GM15510 (cell line): ENCODE data around the gene TRIM52.

Source experiments
- POLR2A ChIP-seq: IDR thresholded peaks from 3 replicates; pipeline ENCODE4 v1.6.1; 2011; ENCODE audit warnings: borderline replicate concordance; ENCODE audit not compliant: insufficient read length; ENCODE audit errors: extremely low read depth

TRIM52 gene

GRCh38 chr5:181255276-181255675, 5.7 kb downstream of the TRIM52 start:
- TF ChIP-seq POLR2A: no peak

GRCh38 chr5:181248277-181248676, 12.7 kb downstream of the TRIM52 start:
- TF ChIP-seq POLR2A: no peak

DNA sequence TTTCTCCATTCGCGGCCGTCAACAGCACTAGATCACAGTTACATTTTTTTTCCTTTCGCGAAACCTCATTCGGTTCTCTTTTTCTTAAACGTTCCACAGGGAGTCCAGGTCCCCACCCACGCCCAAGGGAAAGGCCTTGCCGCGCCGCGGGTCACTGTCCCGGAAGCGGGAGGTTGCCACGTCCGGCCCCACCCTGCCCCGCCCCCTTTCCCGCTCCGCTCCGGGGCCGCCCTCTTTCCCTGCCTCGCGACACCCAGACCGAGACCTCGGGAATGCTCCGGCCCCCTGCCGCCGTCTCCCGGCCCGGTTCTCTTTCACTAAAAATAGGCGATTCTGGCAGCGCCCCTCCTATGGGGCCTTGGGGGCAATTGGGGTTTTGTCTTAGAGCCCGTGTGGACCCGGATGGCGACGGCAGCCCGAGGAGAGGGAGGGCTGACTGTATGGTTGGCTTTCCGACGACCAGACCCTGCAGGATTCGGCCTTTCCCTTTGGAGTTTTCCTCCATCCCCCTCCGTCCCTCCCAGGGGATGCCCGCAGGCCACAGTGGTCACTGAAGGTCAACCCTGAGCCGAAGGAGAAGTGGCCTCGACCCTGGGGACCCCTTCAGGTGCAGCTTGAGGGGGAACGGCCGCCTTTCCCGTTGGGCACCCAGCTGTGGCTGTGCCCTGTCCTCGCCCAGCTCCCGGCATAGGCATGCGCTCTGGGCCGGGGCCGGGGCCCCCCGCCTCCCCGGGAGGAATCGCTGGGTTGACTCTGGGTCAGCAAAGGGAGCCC, 14.5 kb downstream of the TRIM52 start:
- peak; percentile 60 for TF ChIP-seq POLR2A

- no peak for TF ChIP-seq POLR2A
These were observed 15.3 kb downstream of the TRIM52 start for GRCh38 chr5:181245427-181246275.

GRCh38 chr5:181243564-181244343, 17.2 kb downstream of the TRIM52 start, which contains the start of gene RACK1:
Gene RACK1 (minus strand): TSS chr5:181243906. CDS start chr5:181243800, 106 bp downstream.
- TF ChIP-seq POLR2A: peak; percentile 96

DNA sequence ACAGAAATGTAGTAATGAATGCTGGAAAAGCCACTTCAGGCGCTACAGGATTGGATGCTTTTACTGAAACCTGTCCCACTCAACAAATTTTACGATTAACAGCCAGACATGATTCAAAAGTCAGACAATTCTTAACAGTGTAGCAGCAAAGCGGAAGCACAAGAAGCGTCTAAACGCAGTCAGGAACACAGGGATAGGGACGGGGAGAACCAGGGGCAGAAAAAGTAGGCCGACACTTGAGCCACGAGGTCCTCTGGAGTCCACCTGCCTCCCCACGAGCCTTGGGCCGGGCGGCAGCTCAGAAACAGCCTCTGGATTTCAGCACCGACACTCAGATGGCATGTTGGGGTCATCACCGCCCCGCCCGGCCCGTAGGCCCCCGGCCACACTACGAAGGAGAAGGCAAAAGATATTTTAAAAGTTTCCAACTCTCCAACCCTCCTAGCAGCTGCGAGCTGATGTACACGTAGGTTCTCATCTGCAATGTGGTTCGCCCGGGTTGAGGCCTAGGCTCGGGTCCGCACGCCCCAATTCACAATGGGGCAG, 17.9 kb downstream of the TRIM52 start:
- no peak for TF ChIP-seq POLR2A

DNA sequence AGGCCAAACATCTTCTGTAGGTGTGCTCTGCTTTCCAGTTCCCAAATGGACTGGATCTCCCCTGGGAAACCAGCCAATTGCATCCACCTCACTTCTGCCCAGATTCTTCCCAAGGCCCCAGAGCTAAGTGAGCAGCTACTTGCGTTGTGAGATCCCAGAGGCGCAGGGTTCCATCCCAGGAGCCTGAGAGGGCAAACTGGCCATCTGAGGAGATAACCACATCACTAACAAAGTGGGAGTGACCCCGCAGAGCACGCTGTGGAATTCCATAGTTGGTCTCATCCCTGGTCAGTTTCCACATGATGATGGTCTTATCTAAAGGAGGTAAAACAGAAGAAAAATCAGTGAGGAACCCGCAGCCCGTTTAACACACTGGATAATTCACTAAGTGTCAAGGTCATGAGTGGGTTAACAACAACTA, 18.9 kb downstream of the TRIM52 start:
- no peak for TF ChIP-seq POLR2A

- TF ChIP-seq POLR2A: no peak
These were observed 19.5 kb downstream of the TRIM52 start for GRCh38 chr5:181241393-181241975.

DNA sequence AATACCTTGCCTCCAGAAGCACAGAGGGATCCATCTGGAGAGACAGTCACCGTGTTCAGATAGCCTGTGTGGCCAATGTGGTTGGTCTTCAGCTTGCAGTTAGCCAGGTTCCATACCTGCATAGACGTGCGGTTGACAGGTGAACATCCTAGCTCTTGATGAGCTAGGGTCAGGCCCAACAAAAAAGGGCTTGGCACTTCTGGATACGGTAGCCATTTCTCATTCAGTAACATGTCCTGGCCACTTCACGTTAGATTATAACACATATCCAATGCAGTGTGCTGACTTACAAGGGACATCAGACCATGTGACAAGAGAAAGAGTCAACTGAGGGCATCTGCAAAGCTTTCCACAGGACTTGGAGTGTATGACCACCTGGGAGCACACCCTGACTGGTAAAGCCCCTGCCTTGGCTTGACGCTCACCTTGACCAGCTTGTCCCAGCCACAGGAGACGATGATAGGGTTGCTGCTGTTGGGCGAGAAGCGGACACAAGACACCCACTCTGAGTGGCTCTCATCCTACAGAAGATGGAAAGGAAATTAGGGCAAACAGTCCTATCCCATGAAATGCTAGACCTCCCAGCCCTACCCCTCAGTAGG, 21.8 kb downstream of the TRIM52 start:
- no peak for TF ChIP-seq POLR2A

- TF ChIP-seq POLR2A: peak; percentile 26
These were observed 23.1 kb downstream of the TRIM52 start for GRCh38 chr5:181237729-181238385.

DNA sequence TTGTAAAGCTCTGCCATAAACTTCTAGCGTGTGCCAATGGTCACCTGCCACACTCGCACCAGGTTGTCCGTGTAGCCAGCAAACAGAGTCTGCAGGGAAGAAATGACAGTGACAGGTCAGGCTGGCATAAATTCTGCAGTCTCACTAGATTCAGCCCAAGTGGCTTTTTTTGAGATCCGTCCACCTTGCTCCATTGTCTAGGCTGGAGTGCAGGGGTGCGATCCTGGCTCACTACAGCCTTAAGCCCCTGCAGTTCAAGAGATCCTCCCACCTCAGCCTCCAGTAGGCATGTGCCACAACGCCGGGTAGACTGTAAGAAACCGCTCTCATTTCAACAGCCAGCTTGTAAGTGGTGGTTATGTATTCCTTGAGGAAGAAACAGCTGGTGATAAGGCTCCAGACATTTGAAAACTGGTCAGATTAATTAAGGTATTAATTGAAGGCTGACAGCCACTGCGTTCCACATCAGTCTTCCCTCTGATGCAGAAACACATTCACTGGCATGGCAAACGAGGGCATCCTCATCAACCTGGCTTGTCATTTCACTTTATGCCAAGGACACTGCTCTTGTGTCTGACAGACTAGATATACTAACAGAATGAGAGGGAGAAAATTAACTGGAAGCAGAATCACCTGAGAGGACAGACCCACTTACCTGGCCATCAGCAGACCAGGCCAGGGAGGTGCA, 23.8 kb downstream of the TRIM52 start:
- TF ChIP-seq POLR2A: no peak

GRCh38 chr5:181236471-181236870, 24.5 kb downstream of the TRIM52 start:
- no peak for TF ChIP-seq POLR2A

DNA sequence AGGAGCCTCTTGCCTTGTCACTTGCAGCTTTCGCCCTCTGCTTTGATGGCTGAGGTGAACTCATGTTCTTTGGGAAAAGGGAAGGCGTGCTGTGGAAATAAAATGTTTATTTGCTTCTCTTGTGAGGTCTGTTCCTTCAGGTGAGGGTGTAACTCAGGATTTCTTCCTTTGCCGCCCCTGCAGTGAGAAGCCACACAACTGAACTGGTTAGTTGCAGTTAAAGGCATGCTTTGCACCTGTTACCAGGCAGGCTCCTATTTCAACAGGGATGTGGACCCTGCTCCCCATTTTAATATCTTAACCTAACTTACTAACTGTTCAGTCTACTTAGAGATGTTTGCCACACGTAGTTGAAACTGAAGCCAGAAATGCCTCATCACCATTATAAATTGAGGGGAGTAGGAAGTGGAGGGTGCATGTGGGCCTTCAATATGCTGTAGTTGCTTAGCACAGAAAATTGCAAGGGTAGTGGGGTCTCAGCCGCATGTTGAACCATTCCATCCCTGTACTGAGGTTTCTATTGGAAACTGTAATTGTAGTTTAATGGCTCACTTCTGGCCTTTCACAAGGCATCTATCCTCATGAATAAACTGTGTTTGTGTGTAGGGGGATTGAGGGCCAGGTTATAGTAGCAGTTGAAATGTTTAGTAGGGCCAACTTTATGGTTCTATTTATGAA, 25.1 kb downstream of the TRIM52 start:
- no peak for TF ChIP-seq POLR2A

DNA sequence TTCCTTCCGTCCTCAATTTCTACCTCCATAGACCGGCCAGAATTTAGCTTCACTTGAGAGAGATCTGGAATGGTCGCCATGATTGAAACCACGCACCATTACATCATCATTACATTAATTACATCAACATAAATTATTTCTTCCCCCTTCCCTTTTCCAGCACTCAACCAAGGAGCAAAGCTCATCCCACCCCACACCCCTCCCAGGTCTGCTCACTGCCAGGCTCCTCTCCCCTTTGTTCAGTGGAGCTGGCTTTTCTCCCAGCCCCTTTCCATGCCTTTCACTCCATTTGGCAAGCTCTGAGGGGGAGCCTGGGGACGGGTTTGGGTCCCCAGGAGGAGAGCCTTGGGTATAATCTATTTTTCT, 25.6 kb downstream of the TRIM52 start:
- peak; percentile 15 for TF ChIP-seq POLR2A
